KOPT-K1 (cell line): ENCODE measurements around the gene ARHGAP35.
"Not testable (repeated sequence)": the region's sequence is repeated elsewhere in the genome, so short reads cannot be mapped to it uniquely, and the experiment has no call there.

ENCODE experiments used
- H3K27ac ChIP-seq: fragments of 200-600 bp; sonication (generic); 2 replicates; pipeline ENCODE4 v1.5.1; 2016; ENCODE audit warnings: antibody characterized with exemption, mild to moderate bottlenecking, low read depth, low read length; ENCODE audit not compliant: poor library complexity, severe bottlenecking
- H3K36me3 ChIP-seq: fragments of 200-600 bp; sonication (generic); 2 replicates; pipeline ENCODE4 v1.5.1; 2017; ENCODE audit warnings: antibody characterized with exemption, mild to moderate bottlenecking, low read length, moderate library complexity; ENCODE audit not compliant: insufficient read depth
- H3K9me3 ChIP-seq: fragments of 200-600 bp; sonication (generic); 2 replicates; pipeline ENCODE4 v1.5.1; 2017; ENCODE audit warnings: antibody characterized with exemption, low read length, mild to moderate bottlenecking; ENCODE audit not compliant: insufficient read depth, poor library complexity, severe bottlenecking

ARHGAP35 gene

GRCh38 chr19:46875234-46875633, 14.4 kb downstream of the ARHGAP35 start:
- H3K9me3 ChIP-seq = no peaks in the 10 kb centered on the region
- H3K36me3 ChIP-seq = peaks cover 19% of the 10 kb centered on the region; the same call in 1 of the 2 replicates
- H3K27ac ChIP-seq = no peak overlapping the region

GRCh38 chr19:46875657-46876056, 14.9 kb downstream of the ARHGAP35 start:
- peaks cover 19% of the 10 kb centered on the region; the same call in 1 of the 2 replicates for H3K36me3 ChIP-seq
- no peaks in the 10 kb centered on the region for H3K9me3 ChIP-seq
- no peak overlapping the region for H3K27ac ChIP-seq

GRCh38 chr19:46878613-46879375, 18.0 kb downstream of the ARHGAP35 start:
- H3K9me3 ChIP-seq = no peaks in the 10 kb centered on the region
- H3K36me3 ChIP-seq = peaks cover 19% of the 10 kb centered on the region; the same call in 1 of the 2 replicates
- H3K27ac ChIP-seq = no peak overlapping the region

- Histone ChIP-seq H3K27ac (no peak overlapping the region), H3K9me3 (no peaks in the 10 kb centered on the region), H3K36me3 (peaks cover 14% of the 10 kb centered on the region; the same call in 1 of the 2 replicates)
These were observed 19.6 kb downstream of the ARHGAP35 start for GRCh38 chr19:46880431-46880830.

- Histone ChIP-seq H3K27ac (no peak overlapping the region), H3K9me3 (no peaks in the 10 kb centered on the region), H3K36me3 (peaks cover 9% of the 10 kb centered on the region; the same call in 1 of the 2 replicates)
These were observed 20.3 kb downstream of the ARHGAP35 start for GRCh38 chr19:46881092-46881491.

- H3K9me3 ChIP-seq = no peaks in the 10 kb centered on the region
- peaks cover 9% of the 10 kb centered on the region; the same call in 1 of the 2 replicates for H3K36me3 ChIP-seq
- no peak overlapping the region for H3K27ac ChIP-seq
These were observed 21.2 kb downstream of the ARHGAP35 start for GRCh38 chr19:46882034-46882433.

- not testable (repeated sequence) for H3K27ac ChIP-seq, H3K9me3 ChIP-seq, H3K36me3 ChIP-seq
These were observed 22.0 kb downstream of the ARHGAP35 start for GRCh38 chr19:46882751-46883150.

- Histone ChIP-seq H3K36me3 (no peaks in the 10 kb centered on the region), H3K9me3 (no peaks in the 10 kb centered on the region), H3K27ac (no peak overlapping the region)
These were observed 24.6 kb downstream of the ARHGAP35 start for GRCh38 chr19:46885411-46885810.

GRCh38 chr19:46886546-46887239, 25.9 kb downstream of the ARHGAP35 start:
- H3K27ac ChIP-seq = no peak overlapping the region
- H3K9me3 ChIP-seq = no peaks in the 10 kb centered on the region
- no peaks in the 10 kb centered on the region for H3K36me3 ChIP-seq

GRCh38 chr19:46887240-46887782, 26.5 kb downstream of the ARHGAP35 start:
- H3K9me3 ChIP-seq = no peaks in the 10 kb centered on the region
- H3K36me3 ChIP-seq = no peaks in the 10 kb centered on the region
- no peak overlapping the region for H3K27ac ChIP-seq

- Histone ChIP-seq H3K9me3 (no peaks in the 10 kb centered on the region), H3K27ac (no peak overlapping the region), H3K36me3 (no peaks in the 10 kb centered on the region)
These were observed 29.8 kb downstream of the ARHGAP35 start for GRCh38 chr19:46890423-46891170.

- Histone ChIP-seq H3K9me3 (no peaks in the 10 kb centered on the region), H3K36me3 (no peaks in the 10 kb centered on the region), H3K27ac (no peak overlapping the region)
These were observed 31.7 kb downstream of the ARHGAP35 start for GRCh38 chr19:46892252-46893179.

- no peak overlapping the region for H3K27ac ChIP-seq
- no peaks in the 10 kb centered on the region for H3K9me3 ChIP-seq
- no peaks in the 10 kb centered on the region for H3K36me3 ChIP-seq
These were observed 35.4 kb downstream of the ARHGAP35 start for GRCh38 chr19:46896076-46896794.
